HepG2 (cell line): Measurements from ENCODE around the gene DHFR. TPM values are rescaled to one million over a fixed set of nuclear protein-coding genes. Genes with fewer than 3 reads are reported as not detected.

Experiments
- MED13 ChIP-seq: sonication (generic); formaldehyde crosslinking; IDR thresholded peaks from 2 replicates; pipeline ENCODE4 v1.5.0; 2020; ENCODE audit warnings: missing genetic modification reagents
- NR1H2 ChIP-seq: sonication (generic); formaldehyde crosslinking; IDR thresholded peaks from 2 replicates; pipeline ENCODE4 v1.8.1; 2022; ENCODE audit warnings: low read depth, missing genetic modification reagents, borderline replicate concordance
- PHF21A ChIP-seq: sonication (generic); formaldehyde crosslinking; IDR thresholded peaks from 2 replicates; pipeline ENCODE4 v1.5.0; 2020; ENCODE audit warnings: mild to moderate bottlenecking, missing genetic modification reagents
- polyA plus RNA-seq, 8 experiments: library from polyadenylated mRNA; depleted of rRNA in 3 of 8; stranded (reverse) in 7 of 8; unstranded in 1 of 8; fragments of >200 nt; fragmentation: Illumina TruSeq in 4 of 8; extraction: Trizol in 4 of 8; gene quantifications; 2 replicates each; pipeline versions ENCODE4 v1.2.1 to v1.2.3, GENCODE V29; 2011 to 2016; ENCODE audit warnings: low read depth in 4 of 8, missing spikeins in 1 of 8, mixed read lengths in 1 of 8; ENCODE audit not compliant: insufficient read depth in 1 of 8
- total RNA-seq, 5 experiments: library from RNA; depleted of rRNA; stranded (reverse); fragments of >200 nt; fragmentation: Illumina TruSeq; extraction: Trizol; gene quantifications; 2 replicates each; pipeline ENCODE4 v1.2.3, GENCODE V29; 2016; ENCODE audit warnings: low read depth in 1 of 5
- TF ChIP-seq, protein P1 (sequence below), 2 experiments: sonication (generic) in 1 of 2; formaldehyde crosslinking in 1 of 2; IDR thresholded peaks; 2 replicates each; pipeline versions ENCODE4 v1.5.1 to v1.6.1; 2011 to 2020; ENCODE audit warnings: borderline replicate concordance in 1 of 2, low read depth in 1 of 2, low read length in 1 of 2, mild to moderate bottlenecking in 1 of 2, missing genetic modification reagents in 1 of 2, moderate library complexity in 1 of 2
- TF ChIP-seq, protein P2 (sequence below): sonication (generic); formaldehyde crosslinking; IDR thresholded peaks from 2 replicates; pipeline ENCODE4 v1.5.0; 2020; ENCODE audit warnings: missing genetic modification reagents
- TF ChIP-seq, protein P3 (sequence below): sonication (generic); formaldehyde crosslinking; IDR thresholded peaks from 2 replicates; pipeline ENCODE4 v1.4.0; 2020; ENCODE audit warnings: missing genetic modification reagents, borderline replicate concordance
- TF ChIP-seq, protein P4 (sequence below): sonication (generic); formaldehyde crosslinking; IDR thresholded peaks from one replicate; pipeline ENCODE4 v1.5.1; 2020; ENCODE audit warnings: mild to moderate bottlenecking, missing genetic modification reagents; ENCODE audit errors: not compliant biosample characterization
- TF ChIP-seq, protein P5 (sequence below), 2 experiments: fragments of 450-650 bp in 1 of 2; sonication (generic) in 1 of 2; formaldehyde crosslinking; IDR thresholded peaks; 2 replicates each; pipeline versions ENCODE4 v1.5.0 to v1.8.0; 2020 to 2022; ENCODE audit warnings: mild to moderate bottlenecking in 1 of 2, missing genetic modification reagents in 1 of 2

Gene DHFR
- total and polyA plus RNA-seq, 2 of the 13 experiments (the other 11 are each of a cell fraction or from before 2014, with no cell fraction given) = 22.8 to 59.0 TPM

DNA sequence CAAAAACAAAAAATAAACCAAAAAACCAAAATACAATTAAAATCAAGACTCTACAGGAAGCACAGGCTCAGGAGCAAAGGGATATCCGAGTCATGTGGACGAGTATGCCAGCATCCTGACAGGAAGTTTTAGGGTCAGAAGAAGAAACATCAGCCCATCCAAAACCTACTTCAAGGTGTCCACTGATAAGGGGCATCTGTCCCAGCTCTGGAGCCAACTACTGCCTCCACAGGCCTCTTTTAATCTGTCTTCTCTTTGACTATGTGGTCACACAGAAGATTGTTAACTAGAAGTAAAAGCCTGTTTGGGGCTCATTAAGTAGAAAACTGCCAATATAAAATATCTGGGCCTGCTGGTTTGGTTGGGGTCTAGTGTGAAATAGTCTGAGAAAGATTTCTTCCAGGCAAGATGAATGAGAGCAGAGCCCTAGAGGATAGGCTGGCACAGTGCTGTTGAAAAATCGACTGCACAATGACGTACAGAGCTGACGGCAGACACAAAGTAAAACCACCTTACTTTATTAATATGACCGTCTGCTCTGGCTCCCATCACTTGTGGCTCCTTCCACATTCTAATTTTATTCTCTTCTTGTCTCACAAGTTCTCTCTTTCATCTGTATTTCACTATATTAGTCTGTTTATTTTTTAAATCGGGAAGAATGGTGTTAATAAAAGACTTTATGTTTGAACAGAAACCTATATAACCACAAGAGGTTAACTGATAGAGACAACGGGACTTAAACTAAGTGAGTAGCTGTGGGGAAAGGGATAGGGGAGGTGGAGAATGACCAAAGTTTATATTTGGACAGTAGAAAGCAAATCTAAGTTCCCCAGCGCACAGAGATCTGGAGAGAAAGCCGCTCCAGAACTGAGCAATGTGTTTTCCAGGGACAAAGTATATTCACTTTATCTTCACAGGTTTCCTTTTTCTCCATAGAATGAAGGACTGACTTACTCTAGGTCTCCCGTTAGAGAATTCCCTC lies 23.2 kb downstream of the DHFR start (continued):
- TF ChIP-seq, protein P1, sequence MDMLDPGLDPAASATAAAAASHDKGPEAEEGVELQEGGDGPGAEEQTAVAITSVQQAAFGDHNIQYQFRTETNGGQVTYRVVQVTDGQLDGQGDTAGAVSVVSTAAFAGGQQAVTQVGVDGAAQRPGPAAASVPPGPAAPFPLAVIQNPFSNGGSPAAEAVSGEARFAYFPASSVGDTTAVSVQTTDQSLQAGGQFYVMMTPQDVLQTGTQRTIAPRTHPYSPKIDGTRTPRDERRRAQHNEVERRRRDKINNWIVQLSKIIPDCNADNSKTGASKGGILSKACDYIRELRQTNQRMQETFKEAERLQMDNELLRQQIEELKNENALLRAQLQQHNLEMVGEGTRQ (IDR thresholded peaks at IDR 0.05; ENCODE audit: low read depth, low read length) = no peak
- TF ChIP-seq, protein P1 (CRISPR knock-in tag; IDR thresholded peaks at IDR 0.05; ENCODE audit: borderline replicate concordance) = no peak
- TF ChIP-seq MED13 = no peak
- TF ChIP-seq, protein P2, sequence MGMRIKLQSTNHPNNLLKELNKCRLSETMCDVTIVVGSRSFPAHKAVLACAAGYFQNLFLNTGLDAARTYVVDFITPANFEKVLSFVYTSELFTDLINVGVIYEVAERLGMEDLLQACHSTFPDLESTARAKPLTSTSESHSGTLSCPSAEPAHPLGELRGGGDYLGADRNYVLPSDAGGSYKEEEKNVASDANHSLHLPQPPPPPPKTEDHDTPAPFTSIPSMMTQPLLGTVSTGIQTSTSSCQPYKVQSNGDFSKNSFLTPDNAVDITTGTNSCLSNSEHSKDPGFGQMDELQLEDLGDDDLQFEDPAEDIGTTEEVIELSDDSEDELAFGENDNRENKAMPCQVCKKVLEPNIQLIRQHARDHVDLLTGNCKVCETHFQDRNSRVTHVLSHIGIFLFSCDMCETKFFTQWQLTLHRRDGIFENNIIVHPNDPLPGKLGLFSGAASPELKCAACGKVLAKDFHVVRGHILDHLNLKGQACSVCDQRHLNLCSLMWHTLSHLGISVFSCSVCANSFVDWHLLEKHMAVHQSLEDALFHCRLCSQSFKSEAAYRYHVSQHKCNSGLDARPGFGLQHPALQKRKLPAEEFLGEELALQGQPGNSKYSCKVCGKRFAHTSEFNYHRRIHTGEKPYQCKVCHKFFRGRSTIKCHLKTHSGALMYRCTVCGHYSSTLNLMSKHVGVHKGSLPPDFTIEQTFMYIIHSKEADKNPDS (CRISPR knock-in tag) = no peak
- no peak for TF ChIP-seq NR1H2
- peak; percentile 42; the same call in 1 of the 2 replicates for TF ChIP-seq PHF21A
- TF ChIP-seq, protein P3, sequence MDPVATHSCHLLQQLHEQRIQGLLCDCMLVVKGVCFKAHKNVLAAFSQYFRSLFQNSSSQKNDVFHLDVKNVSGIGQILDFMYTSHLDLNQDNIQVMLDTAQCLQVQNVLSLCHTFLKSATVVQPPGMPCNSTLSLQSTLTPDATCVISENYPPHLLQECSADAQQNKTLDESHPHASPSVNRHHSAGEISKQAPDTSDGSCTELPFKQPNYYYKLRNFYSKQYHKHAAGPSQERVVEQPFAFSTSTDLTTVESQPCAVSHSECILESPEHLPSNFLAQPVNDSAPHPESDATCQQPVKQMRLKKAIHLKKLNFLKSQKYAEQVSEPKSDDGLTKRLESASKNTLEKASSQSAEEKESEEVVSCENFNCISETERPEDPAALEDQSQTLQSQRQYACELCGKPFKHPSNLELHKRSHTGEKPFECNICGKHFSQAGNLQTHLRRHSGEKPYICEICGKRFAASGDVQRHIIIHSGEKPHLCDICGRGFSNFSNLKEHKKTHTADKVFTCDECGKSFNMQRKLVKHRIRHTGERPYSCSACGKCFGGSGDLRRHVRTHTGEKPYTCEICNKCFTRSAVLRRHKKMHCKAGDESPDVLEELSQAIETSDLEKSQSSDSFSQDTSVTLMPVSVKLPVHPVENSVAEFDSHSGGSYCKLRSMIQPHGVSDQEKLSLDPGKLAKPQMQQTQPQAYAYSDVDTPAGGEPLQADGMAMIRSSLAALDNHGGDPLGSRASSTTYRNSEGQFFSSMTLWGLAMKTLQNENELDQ (CRISPR knock-in tag) = no peak
- TF ChIP-seq, protein P4, sequence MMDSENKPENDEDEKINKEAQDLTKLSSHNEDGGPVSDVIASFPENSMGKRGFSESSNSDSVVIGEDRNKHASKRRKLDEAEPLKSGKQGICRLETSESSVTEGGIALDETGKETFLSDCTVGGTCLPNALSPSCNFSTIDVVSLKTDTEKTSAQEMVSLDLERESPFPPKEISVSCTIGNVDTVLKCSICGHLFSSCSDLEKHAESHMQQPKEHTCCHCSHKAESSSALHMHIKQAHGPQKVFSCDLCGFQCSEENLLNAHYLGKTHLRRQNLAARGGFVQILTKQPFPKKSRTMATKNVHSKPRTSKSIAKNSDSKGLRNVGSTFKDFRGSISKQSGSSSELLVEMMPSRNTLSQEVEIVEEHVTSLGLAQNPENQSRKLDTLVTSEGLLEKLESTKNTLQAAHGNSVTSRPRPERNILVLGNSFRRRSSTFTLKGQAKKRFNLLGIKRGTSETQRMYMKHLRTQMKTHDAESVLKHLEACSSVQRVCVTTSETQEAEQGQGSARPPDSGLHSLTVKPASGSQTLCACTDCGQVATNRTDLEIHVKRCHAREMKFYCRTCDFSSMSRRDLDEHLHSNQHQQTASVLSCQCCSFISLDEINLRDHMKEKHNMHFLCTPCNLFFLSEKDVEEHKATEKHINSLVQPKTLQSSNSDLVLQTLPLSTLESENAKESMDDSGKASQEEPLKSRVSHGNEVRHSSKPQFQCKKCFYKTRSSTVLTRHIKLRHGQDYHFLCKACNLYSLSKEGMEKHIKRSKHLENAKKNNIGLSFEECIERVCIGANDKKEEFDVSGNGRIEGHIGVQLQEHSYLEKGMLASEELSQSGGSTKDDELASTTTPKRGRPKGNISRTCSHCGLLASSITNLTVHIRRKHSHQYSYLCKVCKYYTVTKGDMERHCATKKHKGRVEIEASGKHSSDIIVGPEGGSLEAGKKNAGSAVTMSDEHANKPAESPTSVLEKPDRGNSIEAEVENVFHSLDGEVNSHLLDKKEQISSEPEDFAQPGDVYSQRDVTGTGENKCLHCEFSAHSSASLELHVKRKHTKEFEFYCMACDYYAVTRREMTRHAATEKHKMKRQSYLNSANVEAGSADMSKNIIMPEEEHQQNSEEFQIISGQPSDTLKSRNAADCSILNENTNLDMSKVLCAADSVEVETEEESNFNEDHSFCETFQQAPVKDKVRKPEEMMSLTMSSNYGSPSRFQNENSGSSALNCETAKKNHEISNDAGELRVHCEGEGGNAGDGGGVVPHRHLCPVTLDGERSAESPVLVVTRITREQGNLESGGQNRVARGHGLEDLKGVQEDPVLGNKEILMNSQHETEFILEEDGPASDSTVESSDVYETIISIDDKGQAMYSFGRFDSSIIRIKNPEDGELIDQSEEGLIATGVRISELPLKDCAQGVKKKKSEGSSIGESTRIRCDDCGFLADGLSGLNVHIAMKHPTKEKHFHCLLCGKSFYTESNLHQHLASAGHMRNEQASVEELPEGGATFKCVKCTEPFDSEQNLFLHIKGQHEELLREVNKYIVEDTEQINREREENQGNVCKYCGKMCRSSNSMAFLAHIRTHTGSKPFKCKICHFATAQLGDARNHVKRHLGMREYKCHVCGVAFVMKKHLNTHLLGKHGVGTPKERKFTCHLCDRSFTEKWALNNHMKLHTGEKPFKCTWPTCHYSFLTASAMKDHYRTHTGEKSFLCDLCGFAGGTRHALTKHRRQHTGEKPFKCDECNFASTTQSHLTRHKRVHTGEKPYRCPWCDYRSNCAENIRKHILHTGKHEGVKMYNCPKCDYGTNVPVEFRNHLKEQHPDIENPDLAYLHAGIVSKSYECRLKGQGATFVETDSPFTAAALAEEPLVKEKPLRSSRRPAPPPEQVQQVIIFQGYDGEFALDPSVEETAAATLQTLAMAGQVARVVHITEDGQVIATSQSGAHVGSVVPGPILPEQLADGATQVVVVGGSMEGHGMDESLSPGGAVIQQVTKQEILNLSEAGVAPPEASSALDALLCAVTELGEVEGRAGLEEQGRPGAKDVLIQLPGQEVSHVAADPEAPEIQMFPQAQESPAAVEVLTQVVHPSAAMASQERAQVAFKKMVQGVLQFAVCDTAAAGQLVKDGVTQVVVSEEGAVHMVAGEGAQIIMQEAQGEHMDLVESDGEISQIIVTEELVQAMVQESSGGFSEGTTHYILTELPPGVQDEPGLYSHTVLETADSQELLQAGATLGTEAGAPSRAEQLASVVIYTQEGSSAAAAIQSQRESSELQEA (CRISPR knock-in tag) = no peak
- TF ChIP-seq, protein P5, sequence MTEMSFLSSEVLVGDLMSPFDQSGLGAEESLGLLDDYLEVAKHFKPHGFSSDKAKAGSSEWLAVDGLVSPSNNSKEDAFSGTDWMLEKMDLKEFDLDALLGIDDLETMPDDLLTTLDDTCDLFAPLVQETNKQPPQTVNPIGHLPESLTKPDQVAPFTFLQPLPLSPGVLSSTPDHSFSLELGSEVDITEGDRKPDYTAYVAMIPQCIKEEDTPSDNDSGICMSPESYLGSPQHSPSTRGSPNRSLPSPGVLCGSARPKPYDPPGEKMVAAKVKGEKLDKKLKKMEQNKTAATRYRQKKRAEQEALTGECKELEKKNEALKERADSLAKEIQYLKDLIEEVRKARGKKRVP (CRISPR knock-in tag; IDR thresholded peaks at IDR 0.05) = no peak
